Mononuclear cell (primary cell): ENCODE data around the gene TGOLN2. TPM values are rescaled to one million over a fixed set of nuclear protein-coding genes. Genes with fewer than 3 reads are reported as not detected.
"Not testable (repeated sequence)": the region's sequence is repeated elsewhere in the genome, so short reads cannot be mapped to it uniquely, and the experiment has no call there.

ENCODE experiments used
- H3K27me3 ChIP-seq: 2 replicates; pipeline ENCODE4 v1.6.0; 2011; ENCODE audit warnings: low read length, control low read depth; ENCODE audit not compliant: insufficient read depth
- H3K4me1 ChIP-seq: 2 replicates; pipeline ENCODE4 v1.5.1; 2011; ENCODE audit warnings: mild to moderate bottlenecking, low read length, control low read depth; ENCODE audit not compliant: insufficient read depth
- H3K4me3 ChIP-seq: 2 replicates; pipeline ENCODE4 v1.5.1; 2011; ENCODE audit warnings: mild to moderate bottlenecking, low read length, moderate library complexity
- H3K9me3 ChIP-seq: 2 replicates; pipeline ENCODE4 v1.5.1; 2011; ENCODE audit warnings: low read depth, mild to moderate bottlenecking, control low read depth, low read length
- total RNA-seq: library from RNA; depleted of rRNA; stranded (reverse); fragments of >200 nt; gene quantifications from one replicate; pipeline ENCODE4 v1.2.3, GENCODE V29; 2012

TGOLN2 gene
- total RNA-seq, 1 donor, result 154 TPM

DNA sequence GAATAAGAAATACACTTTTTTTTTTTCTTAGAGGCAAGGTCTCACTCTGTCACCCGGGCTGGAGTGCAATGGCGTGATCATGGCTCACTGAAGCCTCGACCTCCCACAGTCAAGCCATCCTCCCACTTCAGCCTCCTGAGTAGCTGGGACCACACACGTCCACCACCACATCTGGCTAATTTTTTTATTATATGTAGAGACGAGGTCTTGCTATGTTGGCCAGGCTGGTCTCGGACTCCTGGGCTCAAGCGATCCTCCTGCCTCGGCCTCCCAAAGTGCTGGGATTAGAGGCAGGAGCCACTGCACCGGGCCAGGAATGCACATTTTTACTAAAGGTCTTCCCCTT, 2.4 kb downstream of the TGOLN2 start:
- Histone ChIP-seq H3K4me3 (peak overlapping the region; percentile 84), H3K9me3 (no peaks in the 10 kb centered on the region), H3K4me1 (peaks cover 73% of the 10 kb centered on the region), H3K27me3 (no peaks in the 10 kb centered on the region)

DNA sequence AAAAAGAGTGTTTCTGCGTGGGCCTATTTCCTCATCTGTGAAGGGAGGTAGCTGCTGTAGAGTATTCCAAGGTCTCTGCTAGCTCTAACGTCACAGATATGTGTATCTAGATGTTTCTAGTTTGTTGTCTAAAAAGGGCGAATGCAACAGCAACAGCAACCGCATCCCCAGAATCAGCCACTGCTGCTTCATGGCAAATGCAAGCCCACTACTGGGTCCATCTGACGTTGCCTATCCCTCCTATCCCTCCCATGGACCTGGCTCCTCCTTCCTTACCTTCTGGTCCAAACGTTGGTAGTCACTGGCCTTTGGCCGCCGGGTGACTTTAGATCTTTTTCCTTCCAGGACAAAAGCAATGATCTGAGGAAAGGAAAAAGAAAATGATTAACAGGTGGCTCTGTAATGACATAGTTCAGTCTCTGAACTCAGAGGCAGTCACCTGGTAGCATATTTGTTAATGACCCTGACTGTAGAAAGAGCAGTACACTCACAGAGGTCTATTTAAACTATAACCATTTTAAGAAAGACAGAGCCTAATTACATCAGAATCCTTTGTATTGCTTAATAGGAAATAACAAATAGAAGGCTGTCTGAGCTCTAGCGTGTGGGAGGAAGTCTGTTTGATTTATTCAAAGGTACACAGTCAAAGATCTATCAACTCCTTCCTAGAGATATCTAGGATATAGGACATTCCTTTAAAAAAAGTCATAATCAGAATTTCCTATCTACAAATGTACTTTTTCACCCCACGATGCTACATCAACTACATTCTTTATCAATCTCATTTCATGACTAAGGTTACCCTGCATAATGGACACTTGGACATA, 2.9 kb downstream of the TGOLN2 start:
- peaks cover 79% of the 10 kb centered on the region for H3K4me1 ChIP-seq
- H3K27me3 ChIP-seq, result no peaks in the 10 kb centered on the region
- H3K4me3 ChIP-seq, result peak overlapping the region; percentile 84
- no peaks in the 10 kb centered on the region for H3K9me3 ChIP-seq

DNA sequence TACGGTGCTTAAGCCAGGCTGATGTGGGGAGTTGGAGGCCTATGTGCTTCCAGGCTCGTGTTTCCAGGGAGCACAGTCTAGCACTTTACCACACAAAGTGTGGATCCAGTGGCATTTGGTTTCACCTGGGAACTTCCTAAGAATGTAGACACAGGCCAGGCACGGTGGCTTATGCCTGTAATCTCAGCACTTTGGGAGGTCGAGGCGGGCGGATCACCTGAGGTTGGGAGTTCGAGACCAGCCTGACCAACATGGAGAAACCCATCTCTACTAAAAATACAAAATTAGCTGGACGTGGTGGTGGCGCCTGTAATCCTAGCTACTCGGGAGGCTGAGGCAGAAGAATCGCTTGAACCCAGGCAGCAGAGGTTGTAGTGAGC, 3.8 kb downstream of the TGOLN2 start:
- H3K4me1 ChIP-seq, result peaks cover 85% of the 10 kb centered on the region
- H3K27me3 ChIP-seq, H3K9me3 ChIP-seq, H3K4me3 ChIP-seq: not testable (repeated sequence)

DNA sequence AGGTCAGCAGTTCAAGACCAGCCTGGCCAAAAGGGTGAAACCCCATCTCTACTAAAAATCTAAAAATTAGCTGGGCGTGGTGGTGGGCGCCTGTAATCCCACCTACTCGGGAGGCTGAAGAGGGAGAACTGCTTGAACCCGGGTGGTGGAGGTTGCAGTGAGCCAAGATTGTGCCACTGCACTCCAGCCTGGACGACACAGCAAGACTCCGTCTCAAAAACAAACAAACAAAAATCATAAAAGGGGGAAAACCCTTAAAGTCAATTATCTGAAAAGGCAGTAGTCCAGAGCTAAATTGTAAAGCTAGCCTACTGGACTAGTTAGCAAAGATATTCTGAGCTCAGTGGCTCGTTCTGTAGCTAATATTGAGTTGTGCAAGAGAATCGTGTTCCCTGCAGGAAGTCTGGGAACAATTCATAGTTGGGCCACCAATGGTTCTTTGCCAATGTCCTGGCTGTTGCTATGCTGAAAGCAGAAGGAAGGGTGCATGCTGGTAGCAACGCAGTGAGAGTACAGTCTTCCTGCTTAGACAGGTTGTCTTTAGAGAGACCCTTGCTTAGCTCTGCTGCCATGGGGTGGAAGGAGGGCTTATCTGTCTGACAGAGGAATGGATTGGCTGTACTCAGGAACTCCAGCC, 4.3 kb downstream of the TGOLN2 start:
- no peaks in the 10 kb centered on the region for H3K9me3 ChIP-seq
- H3K4me1 ChIP-seq, result peaks cover 88% of the 10 kb centered on the region
- no peaks in the 10 kb centered on the region for H3K27me3 ChIP-seq
- H3K4me3 ChIP-seq, result no peak overlapping the region

DNA sequence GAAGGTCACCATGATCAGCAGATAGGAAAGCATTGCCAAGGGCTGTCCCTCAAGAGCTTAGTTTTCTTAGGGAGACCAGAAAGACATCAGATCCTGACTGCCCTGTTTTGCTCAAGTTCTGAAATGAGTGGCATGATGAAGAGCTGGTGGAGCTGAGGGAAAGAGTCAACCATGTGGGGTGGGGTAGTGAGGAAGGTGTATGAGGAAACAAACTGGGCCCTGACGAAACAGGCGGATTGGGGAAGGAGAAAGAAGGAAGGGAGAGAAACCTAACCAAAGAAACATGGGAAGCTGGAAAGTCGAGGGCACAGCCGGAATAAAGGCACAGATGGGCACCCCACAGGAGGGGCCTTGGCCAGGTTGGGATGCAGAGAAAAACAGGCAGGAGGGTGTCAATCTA, 8.0 kb downstream of the TGOLN2 start:
- H3K9me3 ChIP-seq, result no peaks in the 10 kb centered on the region
- H3K4me1 ChIP-seq, result peaks cover 67% of the 10 kb centered on the region
- no peak overlapping the region for H3K4me3 ChIP-seq
- H3K27me3 ChIP-seq, result no peaks in the 10 kb centered on the region

DNA sequence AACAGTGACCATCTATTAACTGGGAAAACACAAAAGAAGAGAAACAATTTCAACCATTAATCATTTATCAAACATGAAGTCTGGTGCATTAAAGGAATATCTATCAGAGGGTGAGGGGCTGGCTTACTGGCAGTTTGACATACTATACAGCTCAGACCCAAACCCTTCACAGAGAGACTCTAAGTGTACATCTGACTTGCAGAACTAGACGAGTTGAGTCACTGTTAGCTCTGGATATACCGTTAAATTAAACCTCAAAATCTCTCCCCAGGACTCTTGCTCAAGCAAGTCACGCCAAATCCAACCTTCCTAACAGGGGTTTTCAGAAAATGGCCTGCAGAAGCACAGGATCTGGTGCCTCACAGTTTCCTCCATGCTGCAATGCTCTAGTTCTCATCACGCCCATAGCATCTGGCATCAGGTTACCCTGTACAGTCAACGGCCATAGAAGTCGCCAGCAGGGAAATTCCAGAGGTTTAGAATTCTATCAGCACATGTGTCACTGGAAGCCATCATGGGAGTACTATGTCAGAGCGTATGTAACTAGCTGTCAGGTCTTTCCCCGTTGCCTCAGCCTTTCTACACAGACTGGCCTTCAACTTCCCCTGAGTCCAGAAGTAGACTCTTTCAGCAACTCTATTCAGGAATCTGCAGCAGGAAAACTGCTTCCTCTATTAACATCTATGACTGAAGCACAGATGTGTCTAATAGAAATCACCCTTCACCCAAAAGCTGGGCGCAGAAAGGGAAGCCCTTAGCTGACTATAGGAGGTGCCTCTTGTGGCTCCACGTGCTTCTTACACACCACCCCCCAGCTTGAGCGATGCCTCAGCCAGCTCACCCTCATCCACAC, 9.3 kb downstream of the TGOLN2 start:
- Histone ChIP-seq H3K4me1 (peaks cover 54% of the 10 kb centered on the region), H3K27me3 (no peaks in the 10 kb centered on the region), H3K4me3 (no peak overlapping the region), H3K9me3 (no peaks in the 10 kb centered on the region)

DNA sequence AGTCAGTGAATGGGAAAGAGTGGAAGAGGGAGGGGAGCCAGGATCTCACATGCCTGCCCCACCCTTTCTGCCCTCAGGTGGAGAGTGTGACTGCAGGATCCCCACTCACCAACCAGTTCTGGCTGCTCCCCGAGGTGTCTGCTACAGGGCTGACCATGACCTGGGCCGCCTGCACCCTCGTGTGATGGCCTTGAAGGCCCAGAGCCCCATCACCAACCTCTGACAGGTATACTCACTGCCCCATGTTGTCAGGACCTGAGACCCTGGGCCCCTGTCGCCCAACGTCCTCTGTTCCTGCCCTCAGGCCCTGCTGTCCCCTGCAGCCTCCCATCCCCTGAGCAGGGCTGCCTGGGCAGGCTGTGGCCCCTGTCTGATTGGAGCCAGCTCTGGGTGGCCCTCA, 11.9 kb downstream of the TGOLN2 start:
- H3K27me3 ChIP-seq, H3K9me3 ChIP-seq, H3K4me3 ChIP-seq: not testable (repeated sequence)
- H3K4me1 ChIP-seq, result peaks cover 29% of the 10 kb centered on the region

DNA sequence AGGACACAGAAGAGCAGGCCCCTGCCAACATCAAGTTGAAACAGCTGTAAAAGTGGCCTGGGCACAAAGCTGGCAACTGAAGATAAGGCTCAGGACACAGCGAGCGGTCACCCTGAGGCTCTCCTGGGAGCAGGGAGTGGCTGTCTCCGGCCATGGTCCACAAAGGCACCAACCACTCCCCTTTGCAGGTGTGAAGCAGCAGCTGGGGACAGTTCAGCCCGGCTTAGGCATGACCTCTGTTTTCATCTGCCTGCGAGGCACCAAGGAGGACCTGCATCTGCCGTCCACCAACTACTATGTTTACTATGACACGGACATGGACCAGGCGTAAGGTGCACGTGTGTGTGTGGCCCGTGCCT, 12.9 kb downstream of the TGOLN2 start:
- Histone ChIP-seq H3K4me3 (no peak overlapping the region), H3K4me1 (peaks cover 28% of the 10 kb centered on the region), H3K27me3 (no peaks in the 10 kb centered on the region), H3K9me3 (no peaks in the 10 kb centered on the region)

DNA sequence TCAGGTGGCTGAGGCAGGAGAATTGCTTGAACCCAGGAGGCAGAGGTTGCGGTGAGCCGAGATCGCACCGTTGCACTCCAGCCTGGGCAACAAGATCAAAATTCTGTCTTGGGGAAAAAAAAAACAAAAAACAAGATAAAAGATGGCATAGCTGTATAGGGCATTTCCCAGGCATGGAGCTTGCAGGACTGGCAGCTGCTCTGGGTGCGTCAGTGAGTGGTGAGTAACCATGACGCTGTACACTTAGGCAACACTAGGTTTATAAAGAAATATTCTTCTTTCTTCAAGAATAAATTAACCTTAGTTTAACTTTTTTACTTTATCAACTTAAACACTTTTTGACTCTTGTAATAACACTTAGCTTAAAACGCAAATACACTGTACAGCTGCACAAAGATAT, 15.4 kb downstream of the TGOLN2 start:
- Histone ChIP-seq H3K9me3 (no peaks in the 10 kb centered on the region), H3K27me3 (no peaks in the 10 kb centered on the region), H3K4me3 (no peak overlapping the region), H3K4me1 (peaks cover 33% of the 10 kb centered on the region)

DNA sequence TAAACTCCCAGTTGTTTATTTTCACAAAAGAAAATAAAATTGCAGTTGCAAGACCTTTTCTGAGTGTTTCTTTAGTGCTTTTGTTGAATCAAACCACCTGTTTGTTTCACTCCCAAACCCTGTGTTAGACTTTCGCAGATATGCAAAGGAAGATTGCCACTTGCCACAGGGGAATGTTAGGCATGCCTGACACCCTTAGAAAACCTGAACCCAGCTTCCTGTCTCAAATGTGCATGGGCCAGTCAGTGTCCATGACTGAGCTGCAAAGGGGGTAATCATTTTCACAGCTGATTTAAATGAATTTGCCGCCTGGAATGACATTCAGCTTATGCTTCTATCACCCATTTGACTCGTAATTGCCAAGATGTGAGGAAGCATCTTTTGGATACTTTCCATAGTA, 17.5 kb downstream of the TGOLN2 start:
- H3K27me3 ChIP-seq, result no peaks in the 10 kb centered on the region
- H3K9me3 ChIP-seq, result no peaks in the 10 kb centered on the region
- peaks cover 45% of the 10 kb centered on the region for H3K4me1 ChIP-seq
- no peak overlapping the region for H3K4me3 ChIP-seq

DNA sequence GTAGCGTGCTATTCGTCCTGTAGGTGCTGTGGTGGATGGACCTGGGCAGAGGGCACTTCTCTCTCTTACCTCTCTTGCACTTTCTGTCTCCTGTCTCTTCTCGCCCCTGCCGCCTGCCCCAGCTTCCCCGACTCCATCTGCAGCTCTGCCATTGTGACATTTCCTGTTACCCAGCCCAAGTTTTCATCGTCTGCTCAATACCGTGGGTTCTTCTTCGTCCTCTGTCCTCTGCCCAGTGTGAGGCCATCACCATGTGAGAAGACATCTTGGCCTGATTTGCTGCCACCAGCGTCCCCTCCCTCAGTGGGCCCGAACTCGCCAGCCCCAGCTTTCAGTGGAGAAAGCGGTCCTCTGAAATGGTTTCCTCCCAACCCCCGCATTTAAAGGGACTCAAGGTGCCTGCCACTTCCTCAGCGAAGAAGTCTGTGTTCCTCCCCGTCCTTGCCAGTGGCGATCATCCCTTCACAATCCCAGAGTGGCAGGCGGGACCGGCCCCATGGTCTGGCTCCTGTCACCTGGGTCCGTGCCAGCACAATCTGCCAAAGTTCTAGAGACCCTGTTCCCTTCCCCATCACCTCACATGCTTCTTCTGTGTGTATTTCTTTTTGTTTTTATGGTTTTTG, 18.0 kb downstream of the TGOLN2 start:
- H3K4me3 ChIP-seq, result peak overlapping the region; percentile 2
- peaks cover 45% of the 10 kb centered on the region for H3K4me1 ChIP-seq
- H3K9me3 ChIP-seq, result no peaks in the 10 kb centered on the region
- H3K27me3 ChIP-seq, result no peaks in the 10 kb centered on the region

DNA sequence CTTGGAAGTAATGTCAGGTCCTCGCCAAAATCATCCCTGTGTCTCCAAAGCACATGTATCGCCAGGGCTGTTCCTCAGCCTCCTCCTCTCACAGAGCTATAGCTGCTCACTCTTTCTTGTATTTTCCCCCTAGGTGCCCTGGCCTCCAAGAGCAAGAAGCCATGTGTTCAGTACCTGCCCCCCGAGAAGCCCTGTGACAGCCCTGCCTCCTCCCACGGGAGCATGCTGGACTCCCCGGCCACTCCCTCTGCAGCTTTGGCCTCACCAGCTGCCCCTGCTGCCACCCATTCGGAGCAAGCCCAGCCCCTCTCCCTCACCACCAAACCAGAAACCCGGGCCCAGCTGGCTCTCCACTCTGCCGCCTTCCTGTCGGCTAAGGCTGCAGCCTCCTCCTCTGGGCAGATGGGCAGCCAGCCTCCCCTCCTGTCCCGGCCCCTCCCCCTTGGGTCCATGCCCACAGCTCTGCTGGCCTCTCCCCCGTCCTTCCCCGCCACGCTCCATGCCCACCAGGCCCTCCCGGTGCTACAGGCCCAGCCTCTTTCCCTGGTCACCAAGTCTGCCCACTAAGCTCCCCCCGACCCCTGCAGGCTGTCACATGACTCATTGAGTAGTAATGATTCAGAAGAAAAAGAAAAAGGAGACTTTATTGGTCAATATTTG, 18.8 kb downstream of the TGOLN2 start:
- Histone ChIP-seq H3K4me1 (peaks cover 45% of the 10 kb centered on the region), H3K9me3 (no peaks in the 10 kb centered on the region), H3K4me3 (peak overlapping the region; percentile 2), H3K27me3 (no peaks in the 10 kb centered on the region)

DNA sequence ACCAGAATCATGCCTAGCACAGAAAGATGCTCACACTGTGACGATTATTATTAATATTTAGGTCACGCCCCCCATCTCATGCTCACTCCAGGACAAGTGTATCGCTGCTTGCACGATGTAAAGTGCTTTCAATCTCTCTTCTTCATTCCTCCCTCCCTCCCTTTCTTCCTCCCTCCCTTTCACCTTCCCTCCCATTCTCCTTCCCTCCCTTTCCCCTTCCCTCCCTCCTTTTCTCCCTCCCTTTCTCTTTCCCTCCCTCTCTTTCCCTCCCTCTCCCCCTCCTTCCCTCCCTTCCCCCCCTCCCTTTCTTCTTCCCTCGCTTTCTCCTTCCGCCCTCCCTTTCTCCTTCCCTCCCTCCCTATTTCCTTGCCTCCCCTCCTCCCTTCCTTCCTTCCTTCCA, 19.6 kb downstream of the TGOLN2 start:
- Histone ChIP-seq H3K4me1 (peaks cover 45% of the 10 kb centered on the region), H3K4me3 (no peak overlapping the region), H3K9me3 (no peaks in the 10 kb centered on the region), H3K27me3 (no peaks in the 10 kb centered on the region)

DNA sequence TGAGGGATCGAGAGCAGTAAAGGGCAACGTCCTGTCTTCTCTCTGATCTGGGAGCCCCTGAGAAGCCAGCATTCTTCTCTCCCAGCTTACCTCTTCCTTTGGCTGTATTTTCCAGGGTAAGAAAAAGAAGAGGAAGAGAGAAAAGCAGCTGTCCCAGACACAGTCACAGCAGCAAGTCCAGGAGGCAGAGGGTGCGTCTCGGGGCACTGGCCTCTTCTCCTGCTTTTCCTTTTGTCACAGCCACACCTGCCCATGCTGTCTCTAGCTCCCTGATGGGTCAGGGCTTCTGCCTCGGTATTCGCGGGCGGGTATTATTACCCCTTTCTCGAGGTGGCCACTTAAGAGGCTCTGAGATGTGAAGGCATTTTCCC, 20.3 kb downstream of the TGOLN2 start:
- Histone ChIP-seq H3K27me3 (no peaks in the 10 kb centered on the region), H3K9me3 (no peaks in the 10 kb centered on the region), H3K4me1 (peaks cover 45% of the 10 kb centered on the region), H3K4me3 (no peak overlapping the region)
